RCC 7860 (cell line): Measurements from ENCODE around the gene TANC2.
"Not testable (repeated sequence)": the region's sequence is repeated elsewhere in the genome, so short reads cannot be mapped to it uniquely, and the experiment has no call there.

Experiments
- DNase-seq: peaks from one replicate; pipeline ENCODE4 v3.0.0-alpha.2; 2015; ENCODE audit warnings: low spot score
- FAIRE-seq: peaks from 2 replicates; lab custom pipeline; 2012; peaks lifted over from hg19 to GRCh38; lab: Jason Lieb, UNC

Gene TANC2

GRCh38 chr17:62963296-62963695, 2.7 kb upstream of the TANC2 start:
- FAIRE-seq (peak; percentile 96), DNase-seq (peak; percentile 85)

GRCh38 chr17:62964506-62964905, 1.5 kb upstream of the TANC2 start:
- FAIRE-seq, result no peak
- no peak for DNase-seq

- no peak for FAIRE-seq
- no peak for DNase-seq
These were observed 805 bp upstream of the TANC2 start for GRCh38 chr17:62965174-62965685.

- FAIRE-seq, result no peak
- DNase-seq, result no peak
These were observed 580 bp downstream of the TANC2 start for GRCh38 chr17:62966426-62967204.

- DNase-seq, result no peak
- no peak for FAIRE-seq
These were observed 1.1 kb downstream of the TANC2 start for GRCh38 chr17:62967205-62967529.

- peak; percentile 87 for DNase-seq
- peak; percentile 93 for FAIRE-seq
These were observed 2.4 kb downstream of the TANC2 start for GRCh38 chr17:62968445-62968923.

- FAIRE-seq (no peak), DNase-seq (no peak)
These were observed 4.6 kb downstream of the TANC2 start for GRCh38 chr17:62970610-62971009.

GRCh38 chr17:62971853-62972252, 5.8 kb downstream of the TANC2 start:
- FAIRE-seq (no peak), DNase-seq (no peak)

- no peak for FAIRE-seq
- DNase-seq, result no peak
These were observed 8.8 kb downstream of the TANC2 start for GRCh38 chr17:62974788-62975187.

- FAIRE-seq (no peak), DNase-seq (no peak)
These were observed 9.2 kb downstream of the TANC2 start for GRCh38 chr17:62975206-62975605.

GRCh38 chr17:62976643-62977231, 10.7 kb downstream of the TANC2 start:
- not testable (repeated sequence) for DNase-seq, FAIRE-seq

- DNase-seq (no peak), FAIRE-seq (no peak)
These were observed 14.8 kb downstream of the TANC2 start for GRCh38 chr17:62980842-62981241.

GRCh38 chr17:62981933-62982332, 15.9 kb downstream of the TANC2 start:
- no peak for FAIRE-seq
- no peak for DNase-seq

- no peak for DNase-seq
- FAIRE-seq, result no peak
These were observed 18.8 kb downstream of the TANC2 start for GRCh38 chr17:62984801-62985200.

GRCh38 chr17:62986549-62986948, 20.5 kb downstream of the TANC2 start:
- FAIRE-seq, result no peak
- DNase-seq, result no peak

GRCh38 chr17:62987136-62987535, 21.1 kb downstream of the TANC2 start:
- no peak for FAIRE-seq
- DNase-seq, result no peak

- DNase-seq, result no peak
These were observed 23.5 kb downstream of the TANC2 start for GRCh38 chr17:62989501-62989900.

GRCh38 chr17:62994931-62995330, 28.9 kb downstream of the TANC2 start:
- DNase-seq (no peak), FAIRE-seq (no peak)

More at GRCh38 chr17:62989501-62989900, 23.5 kb downstream of the TANC2 start:
- no peak for FAIRE-seq

- FAIRE-seq, result peak; percentile 16
- no peak for DNase-seq
These were observed 29.4 kb downstream of the TANC2 start for GRCh38 chr17:62995377-62995885.

- FAIRE-seq (no peak), DNase-seq (no peak)
These were observed 30.2 kb downstream of the TANC2 start for GRCh38 chr17:62996221-62996620.

GRCh38 chr17:62998166-62998565, 32.1 kb downstream of the TANC2 start:
- FAIRE-seq, result no peak

More at GRCh38 chr17:62998166-62998565, 32.1 kb downstream of the TANC2 start:
- no peak for DNase-seq
